Measurements from ENCODE around the gene PARVB. TPM values are rescaled to one million over a fixed set of nuclear protein-coding genes. Genes with fewer than 3 reads are reported as not detected.

Gene PARVB
- total and polyA plus RNA-seq, 10 of the 15 experiments (the other 5 are each of a cell fraction or from before 2014, with no cell fraction given), result 5.2 to 264 (median 76.0) TPM

DNA sequence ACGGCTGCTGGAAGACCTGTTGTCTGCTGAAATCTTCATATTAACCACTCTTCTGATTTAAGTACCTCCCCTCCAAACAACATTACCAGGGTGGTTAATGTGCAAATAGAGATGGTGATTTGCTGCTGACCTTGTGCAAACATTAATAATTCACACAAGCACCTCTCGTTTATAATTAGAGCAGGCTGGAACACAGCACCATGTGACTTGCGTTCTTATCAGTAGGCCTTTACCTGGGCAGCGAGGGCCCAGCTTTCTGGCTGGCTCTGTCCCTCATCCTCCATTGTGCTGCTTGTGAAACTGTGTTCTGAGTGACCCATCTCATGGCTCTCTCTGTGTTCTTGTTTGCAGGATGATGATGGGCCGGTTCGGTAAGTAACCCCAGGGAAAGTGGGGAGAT lies 115.7 kb downstream of the PARVB start (continued):
- TF ChIP-seq, protein P1, sequence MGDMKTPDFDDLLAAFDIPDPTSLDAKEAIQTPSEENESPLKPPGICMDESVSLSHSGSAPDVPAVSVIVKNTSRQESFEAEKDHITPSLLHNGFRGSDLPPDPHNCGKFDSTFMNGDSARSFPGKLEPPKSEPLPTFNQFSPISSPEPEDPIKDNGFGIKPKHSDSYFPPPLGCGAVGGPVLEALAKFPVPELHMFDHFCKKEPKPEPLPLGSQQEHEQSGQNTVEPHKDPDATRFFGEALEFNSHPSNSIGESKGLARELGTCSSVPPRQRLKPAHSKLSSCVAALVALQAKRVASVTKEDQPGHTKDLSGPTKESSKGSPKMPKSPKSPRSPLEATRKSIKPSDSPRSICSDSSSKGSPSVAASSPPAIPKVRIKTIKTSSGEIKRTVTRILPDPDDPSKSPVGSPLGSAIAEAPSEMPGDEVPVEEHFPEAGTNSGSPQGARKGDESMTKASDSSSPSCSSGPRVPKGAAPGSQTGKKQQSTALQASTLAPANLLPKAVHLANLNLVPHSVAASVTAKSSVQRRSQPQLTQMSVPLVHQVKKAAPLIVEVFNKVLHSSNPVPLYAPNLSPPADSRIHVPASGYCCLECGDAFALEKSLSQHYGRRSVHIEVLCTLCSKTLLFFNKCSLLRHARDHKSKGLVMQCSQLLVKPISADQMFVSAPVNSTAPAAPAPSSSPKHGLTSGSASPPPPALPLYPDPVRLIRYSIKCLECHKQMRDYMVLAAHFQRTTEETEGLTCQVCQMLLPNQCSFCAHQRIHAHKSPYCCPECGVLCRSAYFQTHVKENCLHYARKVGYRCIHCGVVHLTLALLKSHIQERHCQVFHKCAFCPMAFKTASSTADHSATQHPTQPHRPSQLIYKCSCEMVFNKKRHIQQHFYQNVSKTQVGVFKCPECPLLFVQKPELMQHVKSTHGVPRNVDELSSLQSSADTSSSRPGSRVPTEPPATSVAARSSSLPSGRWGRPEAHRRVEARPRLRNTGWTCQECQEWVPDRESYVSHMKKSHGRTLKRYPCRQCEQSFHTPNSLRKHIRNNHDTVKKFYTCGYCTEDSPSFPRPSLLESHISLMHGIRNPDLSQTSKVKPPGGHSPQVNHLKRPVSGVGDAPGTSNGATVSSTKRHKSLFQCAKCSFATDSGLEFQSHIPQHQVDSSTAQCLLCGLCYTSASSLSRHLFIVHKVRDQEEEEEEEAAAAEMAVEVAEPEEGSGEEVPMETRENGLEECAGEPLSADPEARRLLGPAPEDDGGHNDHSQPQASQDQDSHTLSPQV (IDR thresholded peaks at IDR 0.05), result no peak
- TF ChIP-seq ZNF274 (IDR thresholded peaks at IDR 0.05; ENCODE audit: insufficient read depth, insufficient read length) (no peak), SREBF2 (IDR thresholded peaks at IDR 0.05; ENCODE audit: low read length) (no peak), TBL1XR1 (IDR thresholded peaks at IDR 0.05; ENCODE audit: low read depth, low read length) (no peak), TCF12 (IDR thresholded peaks at IDR 0.05; ENCODE audit: low read depth, low read length) (no peak), SPI1 (IDR thresholded peaks at IDR 0.05; ENCODE audit: borderline replicate concordance, insufficient read depth, low read depth, low read length) (no peak), YY1 (IDR thresholded peaks at IDR 0.05; ENCODE audit: low read depth, low read length) (no peak)
- TF ChIP-seq, protein P2, sequence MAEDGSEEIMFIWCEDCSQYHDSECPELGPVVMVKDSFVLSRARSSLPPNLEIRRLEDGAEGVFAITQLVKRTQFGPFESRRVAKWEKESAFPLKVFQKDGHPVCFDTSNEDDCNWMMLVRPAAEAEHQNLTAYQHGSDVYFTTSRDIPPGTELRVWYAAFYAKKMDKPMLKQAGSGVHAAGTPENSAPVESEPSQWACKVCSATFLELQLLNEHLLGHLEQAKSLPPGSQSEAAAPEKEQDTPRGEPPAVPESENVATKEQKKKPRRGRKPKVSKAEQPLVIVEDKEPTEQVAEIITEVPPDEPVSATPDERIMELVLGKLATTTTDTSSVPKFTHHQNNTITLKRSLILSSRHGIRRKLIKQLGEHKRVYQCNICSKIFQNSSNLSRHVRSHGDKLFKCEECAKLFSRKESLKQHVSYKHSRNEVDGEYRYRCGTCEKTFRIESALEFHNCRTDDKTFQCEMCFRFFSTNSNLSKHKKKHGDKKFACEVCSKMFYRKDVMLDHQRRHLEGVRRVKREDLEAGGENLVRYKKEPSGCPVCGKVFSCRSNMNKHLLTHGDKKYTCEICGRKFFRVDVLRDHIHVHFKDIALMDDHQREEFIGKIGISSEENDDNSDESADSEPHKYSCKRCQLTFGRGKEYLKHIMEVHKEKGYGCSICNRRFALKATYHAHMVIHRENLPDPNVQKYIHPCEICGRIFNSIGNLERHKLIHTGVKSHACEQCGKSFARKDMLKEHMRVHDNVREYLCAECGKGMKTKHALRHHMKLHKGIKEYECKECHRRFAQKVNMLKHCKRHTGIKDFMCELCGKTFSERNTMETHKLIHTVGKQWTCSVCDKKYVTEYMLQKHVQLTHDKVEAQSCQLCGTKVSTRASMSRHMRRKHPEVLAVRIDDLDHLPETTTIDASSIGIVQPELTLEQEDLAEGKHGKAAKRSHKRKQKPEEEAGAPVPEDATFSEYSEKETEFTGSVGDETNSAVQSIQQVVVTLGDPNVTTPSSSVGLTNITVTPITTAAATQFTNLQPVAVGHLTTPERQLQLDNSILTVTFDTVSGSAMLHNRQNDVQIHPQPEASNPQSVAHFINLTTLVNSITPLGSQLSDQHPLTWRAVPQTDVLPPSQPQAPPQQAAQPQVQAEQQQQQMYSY (CRISPR knock-in tag; IDR thresholded peaks at IDR 0.05), result no peak
- TF ChIP-seq, protein P3, sequence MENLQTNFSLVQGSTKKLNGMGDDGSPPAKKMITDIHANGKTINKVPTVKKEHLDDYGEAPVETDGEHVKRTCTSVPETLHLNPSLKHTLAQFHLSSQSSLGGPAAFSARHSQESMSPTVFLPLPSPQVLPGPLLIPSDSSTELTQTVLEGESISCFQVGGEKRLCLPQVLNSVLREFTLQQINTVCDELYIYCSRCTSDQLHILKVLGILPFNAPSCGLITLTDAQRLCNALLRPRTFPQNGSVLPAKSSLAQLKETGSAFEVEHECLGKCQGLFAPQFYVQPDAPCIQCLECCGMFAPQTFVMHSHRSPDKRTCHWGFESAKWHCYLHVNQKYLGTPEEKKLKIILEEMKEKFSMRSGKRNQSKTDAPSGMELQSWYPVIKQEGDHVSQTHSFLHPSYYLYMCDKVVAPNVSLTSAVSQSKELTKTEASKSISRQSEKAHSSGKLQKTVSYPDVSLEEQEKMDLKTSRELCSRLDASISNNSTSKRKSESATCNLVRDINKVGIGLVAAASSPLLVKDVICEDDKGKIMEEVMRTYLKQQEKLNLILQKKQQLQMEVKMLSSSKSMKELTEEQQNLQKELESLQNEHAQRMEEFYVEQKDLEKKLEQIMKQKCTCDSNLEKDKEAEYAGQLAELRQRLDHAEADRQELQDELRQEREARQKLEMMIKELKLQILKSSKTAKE (IDR thresholded peaks at IDR 0.05; ENCODE audit: low read depth, poor library complexity, severe bottlenecking), result no peak

Measured in GM12878 (cell line).